H9 (cell line): ENCODE measurements around the gene G3BP1. TPM values are rescaled to one million over a fixed set of nuclear protein-coding genes. Genes with fewer than 3 reads are reported as not detected.

Source experiments
- DNase-seq: peaks from one replicate; pipeline ENCODE4 v3.0.0-alpha.2; 2017
- H2AFZ ChIP-seq: one replicate; pipeline ENCODE4 v1.6.1; 2013; ENCODE audit warnings: mild to moderate bottlenecking, low read length, control low read depth, moderate library complexity
- H2AK5ac ChIP-seq: 2 replicates; pipeline ENCODE4 v1.6.1; 2013; ENCODE audit warnings: low read length, control low read depth, mixed read lengths; ENCODE audit not compliant: insufficient read length
- H2BK120ac ChIP-seq: one replicate; pipeline ENCODE4 v1.6.1; 2013; ENCODE audit warnings: low read depth, mild to moderate bottlenecking, low read length, control low read depth, inconsistent platforms; ENCODE audit not compliant: poor library complexity, severe bottlenecking
- H2BK12ac ChIP-seq: 2 replicates; pipeline ENCODE4 v1.6.1; 2013; ENCODE audit warnings: low read length, control low read depth, mixed read lengths, low read depth; ENCODE audit not compliant: insufficient read length
- H2BK15ac ChIP-seq: 2 replicates; pipeline ENCODE4 v1.6.1; 2013; ENCODE audit warnings: low read depth, low read length, control low read depth
- H2BK20ac ChIP-seq: one replicate; pipeline ENCODE4 v1.6.1; 2013; ENCODE audit warnings: low read depth, mild to moderate bottlenecking, low read length, control low read depth, inconsistent platforms; ENCODE audit not compliant: poor library complexity, severe bottlenecking
- H2BK5ac ChIP-seq: 2 replicates; pipeline ENCODE4 v1.6.1; 2013; ENCODE audit warnings: low read length, control low read depth, mixed read lengths; ENCODE audit not compliant: insufficient read length
- H3K14ac ChIP-seq: 2 replicates; pipeline ENCODE4 v1.6.1; 2013; ENCODE audit warnings: low read length, control low read depth; ENCODE audit not compliant: insufficient read depth
- H3K18ac ChIP-seq: 2 replicates; pipeline ENCODE4 v1.6.1; 2013; ENCODE audit warnings: low read depth, mild to moderate bottlenecking, mixed read lengths, low read length, control low read depth; ENCODE audit not compliant: insufficient read length
- H3K23ac ChIP-seq: 2 replicates; pipeline ENCODE4 v1.6.1; 2013; ENCODE audit warnings: low read length, control low read depth, mixed read lengths, low read depth; ENCODE audit not compliant: insufficient read length
- H3K23me2 ChIP-seq: 2 replicates; pipeline ENCODE4 v1.6.1; 2013; ENCODE audit warnings: low read depth, mild to moderate bottlenecking, mixed read lengths, low read length, control low read depth; ENCODE audit not compliant: insufficient read length, poor library complexity, severe bottlenecking
- H3K27ac ChIP-seq: 2 replicates; pipeline ENCODE4 v1.5.1; 2013; ENCODE audit warnings: low read length, control low read depth, mixed read lengths, low read depth; ENCODE audit not compliant: insufficient read length
- H3K27me3 ChIP-seq: 2 replicates; pipeline ENCODE4 v1.6.1; 2013; ENCODE audit warnings: low read length, control low read depth, inconsistent platforms; ENCODE audit not compliant: insufficient read depth
- H3K4ac ChIP-seq: 2 replicates; pipeline ENCODE4 v1.6.1; 2013; ENCODE audit warnings: low read depth, mild to moderate bottlenecking, control low read depth, inconsistent platforms, low read length, moderate library complexity
- H3K4me1 ChIP-seq: 2 replicates; pipeline ENCODE4 v1.6.1; 2013; ENCODE audit warnings: low read length, control low read depth, inconsistent platforms; ENCODE audit not compliant: insufficient read depth
- H3K4me2 ChIP-seq: 2 replicates; pipeline ENCODE4 v1.6.1; 2013; ENCODE audit warnings: low read length, control low read depth, mixed read lengths; ENCODE audit not compliant: insufficient read length, insufficient read depth
- H3K56ac ChIP-seq: 2 replicates; pipeline ENCODE4 v1.6.1; 2013; ENCODE audit warnings: low read depth, mild to moderate bottlenecking, mixed read lengths, low read length, control low read depth; ENCODE audit not compliant: insufficient read length
- H3K79me1 ChIP-seq: 2 replicates; pipeline ENCODE4 v1.6.1; 2013; ENCODE audit warnings: low read depth, mild to moderate bottlenecking, moderate library complexity, low read length, control low read depth, inconsistent platforms; ENCODE audit not compliant: insufficient read depth, poor library complexity, severe bottlenecking
- H3K79me2 ChIP-seq: 2 replicates; pipeline ENCODE4 v1.6.1; 2013; ENCODE audit warnings: low read length, control low read depth, inconsistent platforms; ENCODE audit not compliant: insufficient read depth
- H3K9ac ChIP-seq: 2 replicates; pipeline ENCODE4 v1.6.1; 2013; ENCODE audit warnings: low read length, control low read depth, mixed read lengths; ENCODE audit not compliant: insufficient read length; ENCODE audit errors: extremely low read depth
- H3K9me3 ChIP-seq: one replicate; pipeline ENCODE4 v1.6.1; 2013; ENCODE audit warnings: low read depth, low read length, inconsistent platforms; ENCODE audit not compliant: control insufficient read depth
- H3T11ph ChIP-seq: one replicate; pipeline ENCODE4 v1.6.1; 2013; ENCODE audit warnings: mild to moderate bottlenecking, low read length, control low read depth, inconsistent platforms
- H4K20me1 ChIP-seq: one replicate; pipeline ENCODE4 v1.6.1; 2013; ENCODE audit not compliant: control insufficient read depth, insufficient read length, insufficient read depth
- H4K5ac ChIP-seq: 2 replicates; pipeline ENCODE4 v1.6.1; 2013; ENCODE audit warnings: low read depth, mild to moderate bottlenecking, mixed read lengths, low read length, control low read depth; ENCODE audit not compliant: insufficient read length
- H4K8ac ChIP-seq: replicated peaks from 2 replicates; pipeline ENCODE4 v1.6.1; 2013; ENCODE audit warnings: low read length, control low read depth, mixed read lengths, low read depth; ENCODE audit not compliant: insufficient read length
- H4K91ac ChIP-seq: 2 replicates; pipeline ENCODE4 v1.6.1; 2013; ENCODE audit warnings: low read depth, mild to moderate bottlenecking, moderate library complexity, mixed read lengths, low read length, control low read depth; ENCODE audit not compliant: insufficient read length
- H3K27ac Mint-ChIP-seq, 3 experiments: 2 replicates in 2 of 3; 3 replicates in 1 of 3; pipeline ENCODE4 v1.8.0; 2020 to 2021; ENCODE audit warnings: mixed read lengths in 3 of 3, mild to moderate bottlenecking in 1 of 3, moderate library complexity in 1 of 3
- H3K27me3 Mint-ChIP-seq: 2 replicates; pipeline ENCODE4 v1.8.0; 2021; ENCODE audit warnings: low read depth, mild to moderate bottlenecking, moderate library complexity, mixed read lengths
- H3K36me3 Mint-ChIP-seq, 3 experiments: 2 replicates in 2 of 3; 3 replicates in 1 of 3; pipeline ENCODE4 v1.8.0; 2020 to 2021; ENCODE audit warnings: low read depth in 3 of 3, mixed read lengths in 3 of 3; ENCODE audit not compliant: insufficient read depth in 1 of 3
- H3K4me1 Mint-ChIP-seq, 2 experiments: 2 replicates each; pipeline ENCODE4 v1.8.0; 2020; ENCODE audit warnings: mixed read lengths in 2 of 2
- H3K4me3 Mint-ChIP-seq, 2 experiments: 2 replicates in 1 of 2; 3 replicates in 1 of 2; pipeline ENCODE4 v1.8.0; 2020 to 2021; ENCODE audit warnings: mild to moderate bottlenecking in 2 of 2, mixed read lengths in 2 of 2, moderate library complexity in 1 of 2
- H3K9me3 Mint-ChIP-seq, 2 experiments: 2 replicates in 1 of 2; 3 replicates in 1 of 2; pipeline ENCODE4 v1.8.0; 2020; ENCODE audit warnings: mild to moderate bottlenecking in 2 of 2, mixed read lengths in 2 of 2, moderate library complexity in 1 of 2
- CTCF ChIP-seq: fragments of 200-600 bp; sonication (generic); conservative IDR thresholded peaks from 3 replicates; pipeline ENCODE4 v1.8.0; 2021; ENCODE audit warnings: antibody characterized with exemption, mild to moderate bottlenecking
- total RNA-seq: library from RNA; stranded (reverse); gene quantifications from 2 replicates; pipeline ENCODE4 v1.2.1, GENCODE V29; 2021

Gene G3BP1
- total RNA-seq, 1 experiment from 2014 or later, result 439 TPM

DNA sequence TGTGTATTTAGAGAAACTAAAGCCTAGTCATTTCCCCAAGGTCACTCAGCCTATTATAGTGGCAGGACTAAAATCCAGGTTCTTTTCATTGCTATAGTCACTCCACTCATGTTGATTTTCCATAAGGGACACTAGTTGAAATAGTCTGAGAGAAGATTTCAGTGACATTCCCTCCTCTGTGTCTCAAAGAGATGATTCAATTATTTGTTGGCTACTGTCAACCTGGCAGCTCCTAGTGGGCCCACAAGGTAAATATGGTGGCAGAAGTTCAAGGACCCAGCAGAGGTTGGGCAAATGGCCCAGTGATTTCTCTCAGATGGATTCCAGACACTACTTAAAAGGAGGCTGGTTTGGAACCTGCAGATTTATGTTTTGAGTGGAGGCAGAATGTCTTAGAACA lies 48.1 kb downstream of the G3BP1 start:
- no peak overlapping the region for H2AK5ac ChIP-seq
- H3K4me2 ChIP-seq, result no peak overlapping the region
- no peaks in the 10 kb centered on the region for H3K27me3 Mint-ChIP-seq
- H4K5ac ChIP-seq, result no peak overlapping the region
- H3K4me3 Mint-ChIP-seq, result no peak overlapping the region
- no peak overlapping the region for H2BK20ac ChIP-seq
- H3K27ac ChIP-seq, result no peak overlapping the region
- no peaks in the 10 kb centered on the region for H3K23me2 ChIP-seq
- H3K27me3 ChIP-seq, result no peaks in the 10 kb centered on the region
- H3K9me3 Mint-ChIP-seq, result no peaks in the 10 kb centered on the region
- H3K79me2 ChIP-seq, result no peaks in the 10 kb centered on the region
- no peak overlapping the region for H3K14ac ChIP-seq
- no peak overlapping the region for H2BK12ac ChIP-seq
- no peak overlapping the region for H3K18ac ChIP-seq
- no peak overlapping the region for H3K4ac ChIP-seq
- H3K27ac Mint-ChIP-seq, result no peak overlapping the region
- no peak overlapping the region for H2BK5ac ChIP-seq
- H3K79me1 ChIP-seq, result no peaks in the 10 kb centered on the region
- H4K8ac ChIP-seq, result no peak overlapping the region
- H3T11ph ChIP-seq, result no peak overlapping the region
- no peak overlapping the region for H2BK15ac ChIP-seq
- no peaks in the 10 kb centered on the region for H3K9me3 ChIP-seq
- H2BK120ac ChIP-seq, result no peak overlapping the region
- H3K4me1 ChIP-seq, result no peaks in the 10 kb centered on the region
- no peak overlapping the region for H2AFZ ChIP-seq
- no peak overlapping the region for H4K91ac ChIP-seq
- peaks cover 0 to 8% (median 0%) of the 10 kb centered on the region in 3 experiments; a peak in 3 of 7 replicates for H3K36me3 Mint-ChIP-seq
- H3K4me1 Mint-ChIP-seq, result peaks cover 2 to 8% of the 10 kb centered on the region in 2 experiments; a peak in 2 of 4 replicates
- no peak overlapping the region for H3K56ac ChIP-seq
- TF ChIP-seq CTCF, result no peak
- no peak overlapping the region for H3K9ac ChIP-seq
- H3K23ac ChIP-seq, result no peak overlapping the region
- no peak for DNase-seq
- H4K20me1 ChIP-seq, result no peaks in the 10 kb centered on the region
